ENCODE measurements around the gene IFFO2. TPM values are rescaled to one million over a fixed set of nuclear protein-coding genes. Genes with fewer than 3 reads are reported as not detected.

The IFFO2 gene
- total and polyA plus RNA-seq, 2 of the 8 experiments (the other 6 are each of a cell fraction or from before 2014, with no cell fraction given), result 6.6 to 10.4 TPM

DNA sequence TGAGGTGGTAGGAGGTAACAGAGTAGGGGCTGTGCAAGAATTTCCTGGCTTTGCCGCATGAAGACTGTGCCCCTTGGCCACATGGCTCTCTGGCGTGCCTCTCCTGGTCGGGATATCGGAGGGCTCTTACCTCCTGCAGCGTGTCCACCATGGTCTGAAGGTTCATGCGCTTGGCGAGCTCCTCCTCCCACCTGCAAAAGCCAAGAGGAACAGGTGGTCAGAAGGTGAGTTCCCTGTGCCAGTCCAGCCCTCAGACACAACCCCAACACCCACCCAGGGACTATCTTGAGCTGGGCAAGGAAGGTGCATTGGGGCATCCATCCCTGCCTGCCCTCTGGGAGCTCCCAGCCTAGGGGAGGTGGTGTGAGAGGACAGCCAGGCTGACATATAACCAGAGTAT lies 35.5 kb downstream of the IFFO2 start:
- no peak overlapping the region for H4K91ac ChIP-seq (replicated peaks; ENCODE audit: insufficient read length, low read length)
- H3K56ac ChIP-seq (replicated peaks; ENCODE audit: insufficient read length, low read depth, low read length), result no peak overlapping the region
- H2BK20ac ChIP-seq (ENCODE audit: low read length), result no peak overlapping the region
- no peak for FAIRE-seq
- CTCF ChIA-PET (ENCODE audit: partially characterized antibody), result interaction anchor here (0.5 to 7.0 kb wide), 7 partner anchors 8 to 340 kb away, joined by 3 to 46 read pairs (median 3); no protein-coding TSS in a partner anchor
- no peak overlapping the region for H3K14ac ChIP-seq (ENCODE audit: insufficient read length)
- no peak overlapping the region for H2AFZ ChIP-seq (ENCODE audit: low read length)
- 0 out of 2 replicates have a peak, but pooled peaks cover 3% of the 10 kb centered on the region for H3K79me1 ChIP-seq (ENCODE audit: low read depth, low read length)
- H2BK120ac ChIP-seq (replicated peaks; ENCODE audit: low read depth, low read length), result no peak overlapping the region
- no peak overlapping the region for H3K9ac ChIP-seq (replicated peaks in 1 of 4; ENCODE audit: extremely low read depth in 1 of 4, low read depth in 3 of 4, low read length in 3 of 4)
- H2BK15ac ChIP-seq (ENCODE audit: low read length), result no peak overlapping the region
- no peak overlapping the region for H3K4me2 ChIP-seq (ENCODE audit: insufficient read depth in 1 of 2, low read depth in 2 of 2, low read length in 2 of 2)
- no peak overlapping the region for H4K8ac ChIP-seq (ENCODE audit: extremely low read depth, insufficient read depth, low read length)
- no peaks in the 10 kb centered on the region for H4K20me1 ChIP-seq (replicated peaks in 1 of 2; ENCODE audit: control insufficient read depth in 1 of 2, insufficient read depth in 2 of 2, low read length in 2 of 2)
- no peaks in the 10 kb centered on the region for H3K79me2 ChIP-seq (ENCODE audit: control insufficient read depth in 1 of 2, insufficient read depth in 2 of 2, low read length in 2 of 2)
- H3K4me1 ChIP-seq (replicated peaks in 1 of 4; ENCODE audit: control insufficient read depth in 3 of 4, insufficient read depth in 4 of 4, low read length in 3 of 4), result peaks cover 0 to 12% (median 8%) of the 10 kb centered on the region in 4 experiments; a peak in 6 of 7 replicates
- no peak overlapping the region for H3K4ac ChIP-seq (replicated peaks; ENCODE audit: insufficient read length, low read depth, low read length)
- no peak overlapping the region for H3K4me3 ChIP-seq (ENCODE audit: extremely low read depth in 1 of 4, insufficient read depth in 2 of 4, low read depth in 3 of 4, low read length in 4 of 4)
- peaks cover 6% of the 10 kb centered on the region; the same call in 1 of the 2 replicates for H3K23me2 ChIP-seq (ENCODE audit: low read depth, low read length)
- H2BK12ac ChIP-seq (ENCODE audit: low read depth, low read length), result no peak overlapping the region
- WGBS, 2 experiments (ENCODE audit: extremely low coverage in 1 of 2, insufficient coverage in 1 of 2, insufficient read length in 1 of 2, insufficient replicate concordance in 2 of 2, low coverage in 1 of 2, low lambda C conversion rate in 2 of 2, missing lambda C conversion rate in 1 of 2), result 92% methylated on average over 7 of the region's 7 CpGs; no CpG with 5 or more reads in 1 of the 2 experiments
- H3K23ac ChIP-seq (ENCODE audit: insufficient read length), result no peak overlapping the region
- DNase-seq (ENCODE audit: low read depth in 1 of 2, low spot score in 2 of 2), result no peak
- H3K36me3 ChIP-seq (ENCODE audit: control insufficient read depth in 2 of 4, insufficient read depth in 4 of 4, low read length in 3 of 4), result no peaks in the 10 kb centered on the region
- no peak overlapping the region for H2AK5ac ChIP-seq (ENCODE audit: low read depth, low read length)
- POLR2A ChIA-PET (ENCODE audit: partially characterized antibody), result interaction anchor here (2.0 kb wide), 1 partner anchor 18 kb away, joined by 7 read pairs; the partner anchor contains the start of gene ALDH4A1
- H3K9me3 ChIP-seq (ENCODE audit: insufficient read depth in 2 of 2, low read depth in 1 of 2, low read length in 1 of 2), result no peaks in the 10 kb centered on the region
- no peak overlapping the region; the same call in 1 of the 2 replicates for H2BK5ac ChIP-seq (ENCODE audit: low read depth, low read length)
- H3K27ac ChIP-seq (ENCODE audit: low read depth, low read length), result no peak overlapping the region
- no peak overlapping the region for H4K5ac ChIP-seq (ENCODE audit: insufficient read length, low read depth, low read length)
- no peak overlapping the region for H3K18ac ChIP-seq (ENCODE audit: extremely low read depth, low read length)
- H3K27me3 ChIP-seq (replicated peaks in 1 of 4; ENCODE audit: control insufficient read depth in 3 of 4, extremely low read depth in 1 of 4, insufficient read depth in 3 of 4, low read length in 3 of 4), result no peaks in the 10 kb centered on the region
- TF ChIP-seq BACH1 (IDR thresholded peaks at IDR 0.05; ENCODE audit: low read length) (no peak), BRCA1 (IDR thresholded peaks at IDR 0.05; ENCODE audit: low read depth, low read length) (no peak), CBX8 (IDR thresholded peaks at IDR 0.05; ENCODE audit: borderline replicate concordance, low read depth, low read length) (no peak), SIRT6 (IDR thresholded peaks at IDR 0.05; ENCODE audit: low read length) (no peak), HDAC2 (IDR thresholded peaks at IDR 0.05; ENCODE audit: borderline replicate concordance in 1 of 2, low read depth in 2 of 2, low read length in 2 of 2) (no peak), GABPA (IDR thresholded peaks at IDR 0.05; ENCODE audit: borderline replicate concordance, insufficient read depth, low read length) (no peak), TAF1 (IDR thresholded peaks at IDR 0.05; ENCODE audit: low read depth, low read length) (no peak), EP300 (IDR thresholded peaks at IDR 0.05; ENCODE audit: borderline replicate concordance in 1 of 2, low read depth in 2 of 2, low read length in 2 of 2) (no peak), MAFK (IDR thresholded peaks at IDR 0.05; ENCODE audit: low read depth, low read length) (no peak), EGR1 (IDR thresholded peaks at IDR 0.05; ENCODE audit: borderline replicate concordance, low read depth, low read length) (no peak), CBX5 (IDR thresholded peaks at IDR 0.05; ENCODE audit: low read depth, low read length) (no peak)
- TF ChIP-seq, protein P1, sequence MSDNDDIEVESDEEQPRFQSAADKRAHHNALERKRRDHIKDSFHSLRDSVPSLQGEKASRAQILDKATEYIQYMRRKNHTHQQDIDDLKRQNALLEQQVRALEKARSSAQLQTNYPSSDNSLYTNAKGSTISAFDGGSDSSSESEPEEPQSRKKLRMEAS (IDR thresholded peaks at IDR 0.05), result no peak
